ENCODE data around the gene EIF4E1B. TPM values are rescaled to one million over a fixed set of nuclear protein-coding genes. Genes with fewer than 3 reads are reported as not detected.

EIF4E1B gene
- total and polyA plus RNA-seq, 2 donors (not counting 1 experiment from before 2014, with no cell fraction given) = not detected

GRCh38 chr5:176587398-176587797, 43.1 kb upstream of the EIF4E1B start:
- no peak overlapping the region for H3K27ac ChIP-seq (ENCODE audit: insufficient read depth, low read length)
- no peak for DNase-seq (ENCODE audit: low read depth in 2 of 2)
- H3K9ac ChIP-seq (ENCODE audit: insufficient read depth, low read length) = no peak overlapping the region
- no peaks in the 10 kb centered on the region for H3K4me1 ChIP-seq (ENCODE audit: control insufficient read depth, extremely low read depth, insufficient read depth, low read length)
- no peak overlapping the region for H3K4me3 ChIP-seq (replicated peaks in 1 of 4; ENCODE audit: control extremely low read depth in 1 of 4, insufficient read depth in 1 of 4, low read depth in 3 of 4, low read length in 4 of 4)
- H3K27me3 ChIP-seq (ENCODE audit: control insufficient read depth, insufficient read depth, low read length) = no peaks in the 10 kb centered on the region
- H3K9me3 ChIP-seq (ENCODE audit: control insufficient read depth, insufficient read depth, low read depth, low read length) = no peaks in the 10 kb centered on the region
- no peaks in the 10 kb centered on the region for H3K79me2 ChIP-seq (ENCODE audit: control insufficient read depth, insufficient read depth, low read length)
- no peak for TF ChIP-seq EZH2 (IDR thresholded peaks at IDR 0.05; ENCODE audit: low read length, missing control alignments)
- no peak for TF ChIP-seq CTCF (conservative IDR thresholded peaks at IDR 0.05 in 1 of 2, IDR thresholded peaks at IDR 0.05 in 1 of 2; ENCODE audit: low read depth in 1 of 2, low read length in 2 of 2)
- no peak overlapping the region for H3K4me2 ChIP-seq (ENCODE audit: extremely low read depth, insufficient read depth, low read length)
- no peaks in the 10 kb centered on the region for H4K20me1 ChIP-seq (ENCODE audit: control insufficient read depth, extremely low read depth, insufficient read depth, low read length)
- no peak overlapping the region for H2AFZ ChIP-seq (ENCODE audit: low read length)
- H3K36me3 ChIP-seq (ENCODE audit: control insufficient read depth, insufficient read depth, low read length) = no peaks in the 10 kb centered on the region

GRCh38 chr5:176588297-176588696, 42.2 kb upstream of the EIF4E1B start:
- H3K79me2 ChIP-seq (ENCODE audit: control insufficient read depth, insufficient read depth, low read length) = no peaks in the 10 kb centered on the region
- H3K9me3 ChIP-seq (ENCODE audit: control insufficient read depth, insufficient read depth, low read depth, low read length) = no peaks in the 10 kb centered on the region
- H3K9ac ChIP-seq (ENCODE audit: insufficient read depth, low read length) = no peak overlapping the region
- no peak for TF ChIP-seq CTCF (conservative IDR thresholded peaks at IDR 0.05 in 1 of 2, IDR thresholded peaks at IDR 0.05 in 1 of 2; ENCODE audit: low read depth in 1 of 2, low read length in 2 of 2)
- TF ChIP-seq EZH2 (IDR thresholded peaks at IDR 0.05; ENCODE audit: low read length, missing control alignments) = no peak
- H3K27me3 ChIP-seq (ENCODE audit: control insufficient read depth, insufficient read depth, low read length) = no peaks in the 10 kb centered on the region
- H3K27ac ChIP-seq (ENCODE audit: insufficient read depth, low read length) = no peak overlapping the region
- H3K4me3 ChIP-seq (replicated peaks in 1 of 4; ENCODE audit: control extremely low read depth in 1 of 4, insufficient read depth in 1 of 4, low read depth in 3 of 4, low read length in 4 of 4) = no peak overlapping the region
- H3K4me1 ChIP-seq (ENCODE audit: control insufficient read depth, extremely low read depth, insufficient read depth, low read length) = no peaks in the 10 kb centered on the region
- no peak overlapping the region for H2AFZ ChIP-seq (ENCODE audit: low read length)
- no peaks in the 10 kb centered on the region for H4K20me1 ChIP-seq (ENCODE audit: control insufficient read depth, extremely low read depth, insufficient read depth, low read length)
- no peak for DNase-seq (ENCODE audit: low read depth in 2 of 2)
- no peak overlapping the region for H3K4me2 ChIP-seq (ENCODE audit: extremely low read depth, insufficient read depth, low read length)
- H3K36me3 ChIP-seq (ENCODE audit: control insufficient read depth, insufficient read depth, low read length) = no peaks in the 10 kb centered on the region

- Histone ChIP-seq H3K4me1 (ENCODE audit: control insufficient read depth, extremely low read depth, insufficient read depth, low read length) (no peaks in the 10 kb centered on the region), H3K27ac (ENCODE audit: insufficient read depth, low read length) (no peak overlapping the region), H3K9me3 (ENCODE audit: control insufficient read depth, insufficient read depth, low read depth, low read length) (no peaks in the 10 kb centered on the region), H3K4me3 (replicated peaks in 1 of 4; ENCODE audit: control extremely low read depth in 1 of 4, insufficient read depth in 1 of 4, low read depth in 3 of 4, low read length in 4 of 4) (no peak overlapping the region), H3K79me2 (ENCODE audit: control insufficient read depth, insufficient read depth, low read length) (no peaks in the 10 kb centered on the region), H3K36me3 (ENCODE audit: control insufficient read depth, insufficient read depth, low read length) (no peaks in the 10 kb centered on the region), H3K4me2 (ENCODE audit: extremely low read depth, insufficient read depth, low read length) (no peak overlapping the region), H4K20me1 (ENCODE audit: control insufficient read depth, extremely low read depth, insufficient read depth, low read length) (no peaks in the 10 kb centered on the region), H3K9ac (ENCODE audit: insufficient read depth, low read length) (no peak overlapping the region), H3K27me3 (ENCODE audit: control insufficient read depth, insufficient read depth, low read length) (no peaks in the 10 kb centered on the region), H2AFZ (ENCODE audit: low read length) (no peak overlapping the region)
- TF ChIP-seq EZH2 (IDR thresholded peaks at IDR 0.05; ENCODE audit: low read length, missing control alignments) (no peak), CTCF (conservative IDR thresholded peaks at IDR 0.05 in 1 of 2, IDR thresholded peaks at IDR 0.05 in 1 of 2; ENCODE audit: low read depth in 1 of 2, low read length in 2 of 2) (no peak)
- no peak for DNase-seq (ENCODE audit: low read depth in 2 of 2)
Observed at GRCh38 chr5:176589039-176589769, 41.3 kb upstream of the EIF4E1B start.
